NCI-H2196 (cell line): Measurements from ENCODE around the gene FER1L5.
"Not testable (repeated sequence)": the region's sequence is repeated elsewhere in the genome, so short reads cannot be mapped to it uniquely, and the experiment has no call there.

Experiments
- DNase-seq: peaks from one replicate; lab custom pipeline; 2025; ENCODE audit not compliant: unreplicated experiment; lab: John Stamatoyannopoulos, UW

FER1L5 gene

DNA sequence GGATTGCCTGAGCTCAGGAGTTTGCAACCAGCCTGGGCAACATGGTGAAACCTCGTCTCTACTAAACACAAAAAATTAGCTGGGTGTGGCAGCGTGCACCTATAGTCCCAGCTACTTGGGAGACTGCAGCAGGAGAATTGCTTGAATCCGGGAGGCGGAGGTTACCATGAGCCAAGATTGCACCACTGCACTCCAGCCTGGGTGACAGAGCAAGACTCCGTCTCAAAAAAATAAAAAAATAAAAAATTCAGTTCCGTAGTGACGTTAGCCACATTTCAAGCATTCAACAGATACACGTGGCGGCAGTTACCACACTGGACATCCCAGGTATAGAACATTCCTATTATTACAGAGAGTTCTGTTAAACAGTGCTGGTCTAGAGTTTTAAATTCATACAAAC lies 8.9 kb upstream of the FER1L5 start:
- DNase-seq = no peak

- DNase-seq = no peak
Observed at GRCh38 chr2:96636551-96637171, 5.9 kb upstream of the FER1L5 start.

- peak; percentile 78 for DNase-seq
Observed at GRCh38 chr2:96637385-96638143, 5.0 kb upstream of the FER1L5 start.

GRCh38 chr2:96638144-96639121 lies 4.1 kb upstream of the FER1L5 start, which contains the start of gene KANSL3:
Gene KANSL3 (minus strand): TSS chr2:96638312. CDS start chr2:96637135, 1,177 bp downstream.
- DNase-seq = peak; percentile 96

GRCh38 chr2:96647681-96648080 lies 5.1 kb downstream of the FER1L5 start:
- no peak for DNase-seq

DNA sequence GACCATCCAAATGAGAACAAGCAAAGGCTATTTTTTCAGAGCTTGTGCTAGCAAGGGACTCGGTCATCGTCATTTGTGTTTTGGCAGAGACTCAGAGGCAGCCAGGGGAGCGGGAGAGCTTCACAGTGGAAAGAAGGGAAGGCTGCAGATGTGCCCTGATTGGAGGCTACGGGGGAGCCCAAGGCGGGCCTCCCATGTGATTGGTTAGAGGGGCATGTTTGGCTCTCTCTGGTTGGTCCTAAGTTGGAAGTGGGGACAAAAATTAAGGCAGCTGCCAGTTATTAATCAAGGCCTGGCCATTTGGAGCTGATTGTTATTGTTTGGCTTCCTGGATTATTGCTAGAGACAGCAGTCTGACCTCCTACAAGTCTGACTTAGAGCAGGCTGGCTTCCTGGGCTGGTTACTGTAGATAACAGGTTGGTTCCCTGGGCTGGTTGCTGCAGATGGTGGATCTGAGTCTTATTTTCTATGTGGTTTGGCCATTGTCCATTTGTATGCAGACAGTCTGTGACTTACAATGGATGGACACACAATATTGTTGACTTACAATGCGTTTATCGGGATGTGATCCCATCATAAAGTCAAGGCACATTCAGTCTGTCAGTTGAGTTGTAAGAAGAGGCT lies 5.9 kb downstream of the FER1L5 start:
- DNase-seq = no peak

DNA sequence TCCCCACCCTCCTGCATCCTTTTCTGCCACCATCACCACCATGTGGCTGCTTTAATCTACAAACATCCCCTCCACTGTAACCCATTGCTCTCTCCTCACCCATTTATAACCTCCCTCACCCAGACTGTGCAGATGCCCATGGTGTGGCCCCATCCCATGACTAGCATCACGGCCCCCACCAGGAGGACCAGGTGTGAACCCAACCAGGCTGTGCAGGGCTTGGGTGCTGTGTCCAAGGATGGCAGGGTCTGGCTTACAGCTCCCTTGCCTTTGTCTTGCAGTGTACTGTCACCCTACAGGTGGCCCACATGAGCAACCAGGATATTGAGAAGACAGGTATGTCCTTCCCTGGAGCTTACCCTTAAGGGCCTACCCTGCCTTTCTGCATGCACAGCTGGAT lies 6.8 kb downstream of the FER1L5 start:
- no peak for DNase-seq

GRCh38 chr2:96651793-96652192 lies 9.2 kb downstream of the FER1L5 start:
- no peak for DNase-seq

GRCh38 chr2:96654791-96655190 lies 12.2 kb downstream of the FER1L5 start:
- DNase-seq = not testable (repeated sequence)

GRCh38 chr2:96655526-96655925 lies 13.0 kb downstream of the FER1L5 start:
- DNase-seq = no peak

DNA sequence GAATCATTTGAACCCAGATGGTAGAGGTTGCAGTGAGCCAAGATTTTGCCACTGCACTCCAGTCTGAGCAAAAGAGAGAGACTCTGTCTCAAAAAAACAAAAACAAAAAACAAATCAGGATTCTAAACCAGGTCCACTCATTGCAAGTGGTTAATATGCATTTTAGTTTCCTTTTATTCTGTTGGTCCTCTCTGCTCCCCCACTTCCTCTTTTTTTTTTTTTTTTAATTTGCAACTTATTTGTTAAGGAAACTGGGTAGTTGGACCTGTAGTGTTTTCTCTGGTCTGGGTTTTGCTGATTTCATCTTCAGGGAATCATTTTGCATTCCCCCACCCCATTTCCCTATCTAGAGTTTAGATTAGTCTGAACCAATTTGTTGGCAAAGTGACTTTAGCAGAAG lies 14.0 kb downstream of the FER1L5 start:
- no peak for DNase-seq

- no peak for DNase-seq
Observed at GRCh38 chr2:96661324-96661723, 18.8 kb downstream of the FER1L5 start.

DNA sequence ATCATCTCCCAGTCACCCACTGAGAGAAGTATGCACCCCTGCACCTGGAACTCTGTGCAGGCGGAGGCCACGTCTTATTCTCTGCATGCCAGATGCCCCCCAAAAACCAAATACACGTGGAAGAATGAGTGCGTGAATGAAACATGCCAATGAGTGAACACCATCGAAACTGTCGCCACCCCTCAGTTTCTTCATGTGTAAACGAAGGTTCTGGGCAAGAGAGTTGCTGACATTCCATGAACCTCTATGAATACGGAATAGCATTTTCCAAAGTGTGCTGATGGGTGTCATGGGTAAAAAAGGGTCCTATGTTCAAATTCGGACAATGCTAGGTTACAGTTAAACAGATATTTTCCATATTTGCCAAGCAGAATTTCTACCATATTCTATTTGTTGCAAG lies 19.8 kb downstream of the FER1L5 start:
- no peak for DNase-seq

DNA sequence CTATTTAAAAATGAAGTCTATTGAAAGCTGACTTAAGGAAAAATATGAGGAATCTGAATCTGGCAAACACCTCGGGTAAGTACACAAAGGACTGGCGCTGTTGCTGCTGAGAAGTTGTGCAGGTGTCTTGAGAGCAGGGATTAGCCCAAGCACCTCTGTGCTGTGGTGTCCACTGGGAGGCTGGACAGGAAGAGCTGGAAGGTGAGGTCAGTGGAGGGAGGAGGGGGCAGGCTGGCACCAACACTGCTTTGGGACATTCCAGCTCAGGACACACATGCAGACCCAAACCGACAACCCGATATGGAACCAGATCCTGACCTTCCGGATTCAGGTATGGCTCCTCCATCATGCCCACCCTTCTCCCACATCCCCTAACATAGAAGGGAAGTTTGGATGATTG lies 20.6 kb downstream of the FER1L5 start:
- DNase-seq = no peak

- DNase-seq = peak; percentile 7
Observed at GRCh38 chr2:96663829-96664228, 21.3 kb downstream of the FER1L5 start.

DNA sequence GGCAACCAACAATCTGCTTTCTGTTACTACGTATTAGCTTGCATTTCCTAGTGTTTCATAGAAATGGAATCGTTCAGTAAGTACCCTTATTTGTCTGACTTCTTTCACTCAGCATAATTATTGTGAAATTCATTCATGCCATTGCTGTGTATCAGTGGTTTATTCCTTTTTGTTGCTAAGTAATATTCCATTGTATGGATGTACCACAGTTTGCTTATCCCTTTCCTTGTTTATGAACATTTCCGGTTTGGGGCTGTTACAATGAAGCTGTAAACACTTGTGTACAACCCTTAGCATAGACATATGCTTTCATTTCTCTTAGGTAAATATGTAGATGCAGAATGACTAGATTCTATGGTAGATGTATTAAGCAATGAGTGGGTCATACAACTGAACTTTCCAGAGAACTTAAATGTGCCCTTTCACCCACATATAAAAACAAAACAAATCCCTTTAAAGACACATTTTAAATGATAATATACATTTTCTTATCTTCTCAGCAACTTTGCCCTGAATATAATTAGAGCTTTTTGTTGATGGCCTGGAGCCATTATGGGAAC lies 21.9 kb downstream of the FER1L5 start:
- no peak for DNase-seq

- DNase-seq = peak; percentile 10
Observed at GRCh38 chr2:96665083-96665569, 22.6 kb downstream of the FER1L5 start.

DNA sequence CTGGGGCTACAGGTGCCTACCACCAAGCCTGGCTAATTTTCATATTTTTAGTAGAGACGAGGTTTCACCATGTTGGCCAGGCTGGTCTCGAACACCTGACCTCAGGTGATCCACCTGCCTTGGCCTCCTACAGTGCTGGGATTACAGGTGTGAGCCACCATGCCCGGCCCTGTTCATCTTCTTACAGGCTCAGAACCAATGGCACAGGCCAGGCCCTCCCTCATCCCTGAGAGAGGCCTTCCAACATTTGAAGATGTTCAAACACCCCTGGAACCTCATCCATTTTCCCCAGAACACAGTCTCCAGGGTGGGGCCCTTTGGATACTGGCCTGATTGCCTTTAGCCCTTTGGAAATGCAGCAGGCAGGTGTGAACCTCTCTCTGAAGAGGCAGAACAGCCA lies 23.2 kb downstream of the FER1L5 start:
- not testable (repeated sequence) for DNase-seq

DNA sequence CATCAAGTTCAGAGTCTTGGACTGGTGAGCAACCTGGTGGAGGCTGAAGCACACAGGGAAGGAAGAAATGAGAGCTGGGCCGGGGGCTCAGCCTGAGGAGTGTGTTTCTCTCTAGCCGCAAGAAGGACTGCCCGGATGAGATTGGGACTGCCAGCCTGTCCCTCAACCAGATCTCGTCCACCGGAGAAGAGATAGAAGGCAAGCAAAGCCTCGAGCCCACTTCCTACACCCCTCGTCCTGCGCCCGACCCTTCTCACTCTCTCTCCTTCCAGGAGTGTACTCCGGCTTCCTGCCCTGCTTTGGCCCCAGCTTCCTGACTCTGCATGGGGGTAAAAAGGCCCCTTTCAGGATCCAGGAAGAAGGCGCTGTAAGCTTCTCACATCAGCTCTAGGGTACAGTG lies 26.2 kb downstream of the FER1L5 start:
- no peak for DNase-seq

DNA sequence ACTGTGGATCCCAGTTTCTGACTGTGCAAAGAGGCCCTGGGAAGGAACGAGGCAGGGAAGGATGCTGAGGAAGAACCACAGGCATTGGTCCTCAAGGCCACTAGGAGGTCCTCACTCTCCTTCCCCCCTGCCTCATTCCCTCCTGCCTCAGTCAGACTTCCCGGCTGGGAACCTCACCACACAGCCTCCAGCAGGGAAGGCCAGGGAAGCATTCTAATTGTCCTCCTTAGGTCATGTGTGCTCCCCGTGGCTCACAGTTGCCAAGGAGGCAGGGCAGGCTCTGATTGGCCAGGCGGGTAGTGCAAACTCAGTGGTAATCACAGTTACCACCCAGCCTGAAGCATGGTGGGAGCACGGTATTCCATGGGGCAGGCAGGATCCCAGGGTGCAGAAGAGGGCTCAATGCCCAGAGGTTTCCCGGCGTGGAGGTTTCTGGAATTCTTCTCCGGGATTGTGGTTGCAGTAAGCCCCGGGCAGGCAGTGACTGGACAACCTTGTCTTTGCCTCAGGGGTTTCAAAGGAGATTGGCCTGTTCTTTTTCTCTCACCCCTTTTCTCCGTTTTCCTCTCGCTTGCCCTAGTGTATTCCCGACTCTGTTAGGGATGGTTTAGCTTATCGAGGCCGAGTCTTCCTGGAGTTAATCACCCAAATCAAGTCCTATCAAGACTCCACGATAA lies 27.1 kb downstream of the FER1L5 start:
- no peak for DNase-seq
